Germinal center (tissue), 1 donor: ENCODE data around the gene SLC5A8.

Experiments
- DNase-seq: peaks from one replicate; pipeline ENCODE4 v3.0.0; 2012; ENCODE audit warnings: mixed read lengths, low spot score

Gene SLC5A8, protein sequence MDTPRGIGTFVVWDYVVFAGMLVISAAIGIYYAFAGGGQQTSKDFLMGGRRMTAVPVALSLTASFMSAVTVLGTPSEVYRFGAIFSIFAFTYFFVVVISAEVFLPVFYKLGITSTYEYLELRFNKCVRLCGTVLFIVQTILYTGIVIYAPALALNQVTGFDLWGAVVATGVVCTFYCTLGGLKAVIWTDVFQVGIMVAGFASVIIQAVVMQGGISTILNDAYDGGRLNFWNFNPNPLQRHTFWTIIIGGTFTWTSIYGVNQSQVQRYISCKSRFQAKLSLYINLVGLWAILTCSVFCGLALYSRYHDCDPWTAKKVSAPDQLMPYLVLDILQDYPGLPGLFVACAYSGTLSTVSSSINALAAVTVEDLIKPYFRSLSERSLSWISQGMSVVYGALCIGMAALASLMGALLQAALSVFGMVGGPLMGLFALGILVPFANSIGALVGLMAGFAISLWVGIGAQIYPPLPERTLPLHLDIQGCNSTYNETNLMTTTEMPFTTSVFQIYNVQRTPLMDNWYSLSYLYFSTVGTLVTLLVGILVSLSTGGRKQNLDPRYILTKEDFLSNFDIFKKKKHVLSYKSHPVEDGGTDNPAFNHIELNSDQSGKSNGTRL

GRCh38 chr12:101209319-101210302 is at the start of gene SLC5A8:
Gene SLC5A8, minus strand, starts transcription at chr12:101210238. Its CDS starts 390 bp downstream, at chr12:101209848.
- DNase-seq, result no peak

DNA sequence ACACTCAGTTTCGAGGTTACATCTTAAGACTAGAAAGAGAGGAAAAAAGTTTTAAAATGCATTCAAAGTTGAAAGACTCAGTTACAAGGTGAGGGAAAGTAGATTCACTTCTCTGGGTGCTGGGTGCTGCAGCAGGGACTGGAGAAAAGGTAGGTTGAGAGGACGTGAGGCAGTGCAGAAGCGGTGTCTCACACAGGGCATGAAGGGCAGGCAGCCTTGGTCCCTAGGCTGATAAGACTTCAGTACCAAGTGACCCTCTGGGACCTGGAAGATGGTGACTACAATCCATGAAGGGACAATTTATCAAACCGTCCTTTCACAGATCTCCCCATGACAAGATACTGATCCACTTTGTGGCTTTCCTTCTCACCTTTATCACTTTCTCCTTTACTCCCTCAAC is 47.3 kb upstream of the SLC5A8 start:
- no peak for DNase-seq

DNA sequence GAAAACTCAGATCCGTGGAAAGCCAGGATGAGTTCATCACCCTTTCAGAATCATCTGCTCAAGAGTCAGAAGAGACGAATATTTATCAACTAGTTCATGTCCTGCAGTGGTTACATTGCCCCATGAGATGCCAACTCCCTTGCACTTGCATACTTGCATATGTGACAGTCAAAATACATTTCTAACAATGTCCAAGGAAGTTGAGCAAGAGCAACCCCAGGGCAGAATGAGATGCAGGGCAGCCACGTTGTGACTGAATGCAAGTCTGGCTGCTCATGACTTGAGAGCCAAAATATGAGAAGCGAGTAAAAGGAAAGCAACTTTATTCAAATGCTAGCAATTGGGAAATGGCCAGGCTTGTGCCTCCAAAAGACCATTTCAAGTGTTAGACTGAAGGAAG is 46.2 kb upstream of the SLC5A8 start:
- no peak for DNase-seq

DNA sequence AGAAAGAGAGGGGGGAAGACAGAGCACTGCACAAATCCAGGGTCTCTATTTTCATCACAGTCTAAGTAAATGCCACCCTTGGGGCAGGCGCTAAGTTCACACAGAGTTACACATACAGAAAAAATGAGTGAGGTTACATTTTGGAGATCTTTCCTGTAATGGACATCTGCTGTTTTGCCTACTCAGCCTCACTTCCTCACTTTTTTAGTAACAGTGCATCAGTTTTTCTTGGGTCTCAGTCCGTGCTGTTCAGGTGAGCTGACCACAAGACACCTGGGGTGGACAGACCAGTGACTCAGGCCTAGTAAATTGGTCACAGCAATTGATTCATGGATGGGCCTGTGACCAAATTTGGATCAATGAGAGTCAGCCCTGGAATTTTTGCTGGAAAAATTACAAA is 33.6 kb upstream of the SLC5A8 start:
- DNase-seq, result no peak

DNA sequence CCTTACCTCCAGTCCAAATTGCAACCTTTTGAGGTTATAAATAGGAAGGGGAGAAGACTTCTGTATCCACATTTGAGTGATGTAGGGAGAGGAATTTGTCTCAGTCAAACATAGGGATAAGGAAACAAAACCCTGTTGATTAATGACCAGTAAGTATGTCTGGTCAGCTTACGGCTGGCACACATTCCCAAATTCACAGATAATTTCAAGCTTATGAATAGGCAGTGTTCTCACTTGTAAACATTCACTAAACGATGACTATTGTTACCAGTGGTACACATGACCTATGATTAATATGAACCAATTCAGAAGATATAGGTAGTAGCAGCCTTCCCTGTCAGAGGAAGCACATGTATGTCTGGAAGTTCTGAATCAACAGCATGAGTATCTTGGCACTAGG is 33.0 kb upstream of the SLC5A8 start:
- DNase-seq, result no peak

DNA sequence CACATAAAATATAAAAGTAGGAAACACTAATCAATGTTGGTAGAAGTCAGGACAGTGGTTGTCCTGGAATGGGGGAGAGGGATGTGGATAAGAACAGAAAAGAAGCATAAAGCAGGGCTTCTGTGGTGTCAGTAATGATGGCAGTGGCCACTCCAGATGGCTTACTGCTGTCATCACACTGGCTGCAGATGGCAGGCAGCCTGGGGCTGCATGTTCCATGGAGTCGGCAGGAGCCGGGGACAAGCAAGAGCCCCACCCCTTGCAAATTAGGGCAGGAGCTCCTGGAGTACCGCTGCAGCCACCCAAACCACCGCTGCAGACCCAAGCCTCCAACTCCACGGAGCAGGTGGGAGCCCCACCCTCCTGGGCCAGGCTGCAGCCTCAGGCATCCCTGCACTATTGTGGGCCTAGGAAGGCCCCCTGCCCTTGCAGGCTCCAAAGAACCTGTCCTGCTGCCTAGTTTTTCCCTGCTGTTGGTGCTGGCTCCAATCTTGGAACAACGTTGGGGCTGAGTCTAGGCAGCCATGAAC is 28.8 kb upstream of the SLC5A8 start:
- no peak for DNase-seq

DNA sequence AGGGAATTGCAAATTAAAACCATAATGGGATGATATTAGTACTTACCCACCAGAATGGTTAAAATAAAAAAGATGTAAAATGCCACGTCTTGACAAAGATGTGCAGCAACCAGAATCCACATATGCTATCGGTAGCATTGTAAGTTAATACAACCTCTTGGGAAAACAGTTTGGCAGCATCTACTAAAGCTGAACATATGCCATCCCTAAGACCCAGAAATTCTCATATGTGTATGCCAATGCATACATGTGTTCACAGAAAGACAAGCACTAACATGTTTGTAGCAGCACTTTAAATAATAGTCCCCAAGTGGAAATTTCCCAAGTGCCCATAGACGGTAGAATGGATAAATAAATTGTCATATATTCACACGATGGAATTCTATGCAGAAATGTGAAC is 28.3 kb upstream of the SLC5A8 start:
- DNase-seq, result no peak

DNA sequence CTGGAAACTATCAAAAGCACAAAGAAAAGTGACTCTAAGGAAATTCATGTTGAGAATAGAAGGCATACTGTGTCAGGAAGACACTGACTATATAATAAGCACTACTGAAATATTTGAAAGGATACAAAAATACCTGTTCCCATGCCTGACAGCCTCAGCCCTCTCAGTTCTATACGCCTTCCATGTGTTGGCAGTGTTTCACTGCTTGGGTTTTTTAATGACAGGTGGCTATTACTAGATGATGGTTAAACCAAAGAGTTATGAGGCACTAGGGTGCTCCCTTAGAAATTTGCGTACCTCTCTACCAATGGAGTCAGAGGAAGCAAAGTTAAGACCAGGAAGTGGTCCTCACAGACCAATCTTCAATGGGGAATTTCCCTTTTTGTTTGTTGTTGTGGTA is 25.6 kb upstream of the SLC5A8 start:
- no peak for DNase-seq

GRCh38 chr12:101231636-101232035 is 21.6 kb upstream of the SLC5A8 start:
- DNase-seq, result no peak

DNA sequence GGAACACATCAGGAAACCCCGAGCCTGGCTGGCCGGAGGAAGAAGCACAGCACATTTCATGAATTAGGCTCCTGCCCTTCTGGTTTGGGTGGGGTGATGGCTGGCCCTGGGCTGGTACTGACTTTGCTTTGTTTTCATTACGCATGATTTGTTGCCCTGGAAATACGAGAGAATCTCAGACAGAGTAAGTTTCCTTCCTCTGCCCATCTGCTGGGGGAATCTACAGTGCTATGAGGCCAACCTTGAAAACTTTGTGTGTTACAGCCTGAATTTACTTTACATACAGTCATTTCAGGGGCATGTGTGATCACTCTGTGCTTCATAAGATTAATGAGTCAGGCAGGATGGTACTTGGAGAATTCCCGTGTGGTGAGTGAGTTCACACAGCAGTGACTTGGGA is 20.5 kb upstream of the SLC5A8 start:
- no peak for DNase-seq

DNA sequence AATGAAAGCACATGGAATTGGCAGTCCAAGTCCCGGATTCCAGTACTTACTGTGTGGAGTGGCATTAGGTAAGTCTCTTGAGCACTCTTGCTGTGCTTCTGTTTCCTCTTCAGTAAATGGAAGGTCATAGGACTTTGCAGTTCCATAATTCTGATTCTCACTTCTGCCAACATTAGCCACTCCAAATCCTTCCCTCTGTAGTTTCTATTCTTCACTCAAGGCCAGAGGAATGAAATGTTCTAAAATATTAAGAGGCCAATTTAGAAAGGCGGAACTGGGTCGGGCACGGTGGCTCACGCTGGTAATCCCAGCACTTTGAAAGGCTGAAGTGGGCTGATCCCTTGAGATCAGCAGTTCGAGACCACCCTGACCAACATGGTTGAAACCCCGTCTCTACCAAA is 19.8 kb upstream of the SLC5A8 start:
- DNase-seq, result no peak

GRCh38 chr12:101221301-101221700 is 11.3 kb upstream of the SLC5A8 start:
- DNase-seq, result no peak

- no peak for DNase-seq
Measured at GRCh38 chr12:101216810-101217209, 6.8 kb upstream of the SLC5A8 start.

GRCh38 chr12:101207086-101207780 is 2.8 kb downstream of the SLC5A8 start:
- DNase-seq, result no peak

DNA sequence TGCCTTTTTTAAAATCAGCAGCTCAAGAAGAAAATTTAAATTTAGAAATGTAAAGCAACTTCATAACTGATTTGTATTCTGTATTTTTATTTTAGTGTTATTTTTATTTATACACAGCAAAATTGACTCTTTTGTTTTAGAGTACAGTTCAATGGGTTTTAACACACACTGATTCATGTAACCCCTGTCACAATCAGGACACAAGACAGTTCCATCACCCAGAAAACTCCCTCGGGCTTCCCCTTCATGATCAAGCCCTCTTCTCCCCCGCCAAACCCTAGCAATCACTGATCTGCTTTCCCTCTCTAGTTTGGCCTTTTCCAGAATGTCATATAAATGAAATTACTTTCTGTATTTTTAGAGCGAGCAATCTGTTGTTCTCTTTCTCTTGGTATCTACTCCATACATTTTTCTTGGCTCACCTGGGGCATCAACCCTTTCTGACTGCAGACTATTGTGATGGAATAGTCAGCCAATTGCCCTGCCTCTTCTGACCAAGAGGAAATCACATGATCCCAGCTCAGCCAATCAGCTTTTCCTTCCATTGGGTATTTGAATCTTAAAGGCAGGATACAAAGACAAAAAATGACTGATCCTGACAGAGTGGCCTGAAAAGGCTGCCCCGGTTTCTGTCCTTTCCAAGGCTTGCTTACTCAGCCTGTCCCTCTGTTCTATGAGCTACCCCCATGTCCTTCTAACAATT is 5.3 kb downstream of the SLC5A8 start:
- DNase-seq, result no peak

DNA sequence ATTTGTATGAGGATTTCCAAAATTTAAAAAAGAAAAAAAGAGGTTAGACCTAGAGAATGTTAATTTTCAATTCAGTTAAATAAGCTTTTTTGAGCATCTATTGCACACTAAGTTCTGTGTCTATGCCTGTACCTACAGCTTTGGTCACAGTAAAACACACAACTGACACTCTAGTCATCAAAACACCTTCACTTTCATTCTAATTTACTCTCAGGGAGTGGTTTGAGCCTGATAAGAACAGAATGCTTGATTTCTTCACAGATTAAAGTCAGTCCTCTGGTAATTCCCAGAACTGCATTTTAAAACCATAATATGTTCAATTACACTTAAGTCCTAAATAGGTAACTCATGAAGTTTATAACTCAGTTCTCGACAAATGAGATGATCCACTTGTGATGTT is 9.2 kb downstream of the SLC5A8 start:
- DNase-seq, result no peak

GRCh38 chr12:101200145-101200544 is 9.9 kb downstream of the SLC5A8 start:
- DNase-seq, result no peak

- no peak for DNase-seq
Measured at GRCh38 chr12:101186291-101186690, 23.7 kb downstream of the SLC5A8 start.

DNA sequence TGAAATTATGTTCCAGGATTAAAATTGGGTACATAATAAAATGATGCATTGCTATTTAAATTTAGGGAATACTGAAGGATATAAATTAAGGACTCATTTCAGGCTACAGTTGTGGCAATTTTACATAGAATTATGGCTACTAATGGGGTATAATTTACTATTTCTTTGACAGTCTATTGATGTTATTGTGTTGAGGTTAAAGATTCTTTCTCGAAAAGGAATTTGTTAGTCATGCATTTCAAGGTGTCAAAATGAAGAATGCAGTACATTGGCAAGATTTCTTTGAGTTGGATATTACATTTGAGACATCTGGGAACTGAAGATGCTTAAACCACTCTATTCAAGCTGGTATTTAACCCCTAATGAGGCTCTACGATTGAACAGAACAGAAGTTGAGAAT is 28.3 kb downstream of the SLC5A8 start:
- no peak for DNase-seq

GRCh38 chr12:101174541-101174940 is 35.5 kb downstream of the SLC5A8 start:
- no peak for DNase-seq

- no peak for DNase-seq
Measured at GRCh38 chr12:101173197-101173749, 36.8 kb downstream of the SLC5A8 start.
